ENCODE data around the gene ACAT2. TPM values are rescaled to one million over a fixed set of nuclear protein-coding genes. Genes with fewer than 3 reads are reported as not detected.
"Not testable (repeated sequence)": the region's sequence is repeated elsewhere in the genome, so short reads cannot be mapped to it uniquely, and the experiment has no call there.

Gene ACAT2
- total RNA-seq, 1 experiment from 2014 or later, result 110 TPM

DNA sequence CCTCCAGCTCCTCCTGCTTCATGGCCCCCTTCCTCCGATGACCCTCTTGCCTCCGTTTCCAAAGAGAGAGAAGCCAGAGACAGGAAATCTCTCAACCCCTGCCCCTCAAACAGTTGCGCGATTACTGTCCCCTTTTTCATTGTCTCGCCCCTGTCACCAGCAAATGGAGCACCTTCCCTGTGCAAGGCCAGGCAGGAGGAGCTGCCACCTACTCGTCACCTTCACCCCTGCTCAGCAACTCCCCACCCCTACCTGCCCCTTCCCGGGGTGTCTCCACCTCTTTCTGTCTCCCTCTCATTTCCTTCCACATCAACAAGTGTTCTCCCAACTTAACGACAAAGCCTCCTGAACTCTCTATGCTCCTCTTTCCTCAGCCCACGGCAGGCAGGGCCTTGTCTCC is 51.9 kb downstream of the ACAT2 start:
- DNase-seq (ENCODE audit: low read depth), result no peak

GRCh38 chr6:159815410-159815809 is 53.6 kb downstream of the ACAT2 start:
- DNase-seq (ENCODE audit: low read depth), result no peak

- not testable (repeated sequence) for DNase-seq (ENCODE audit: low read depth)
Observed at GRCh38 chr6:159816775-159817174, 54.9 kb downstream of the ACAT2 start.

DNA sequence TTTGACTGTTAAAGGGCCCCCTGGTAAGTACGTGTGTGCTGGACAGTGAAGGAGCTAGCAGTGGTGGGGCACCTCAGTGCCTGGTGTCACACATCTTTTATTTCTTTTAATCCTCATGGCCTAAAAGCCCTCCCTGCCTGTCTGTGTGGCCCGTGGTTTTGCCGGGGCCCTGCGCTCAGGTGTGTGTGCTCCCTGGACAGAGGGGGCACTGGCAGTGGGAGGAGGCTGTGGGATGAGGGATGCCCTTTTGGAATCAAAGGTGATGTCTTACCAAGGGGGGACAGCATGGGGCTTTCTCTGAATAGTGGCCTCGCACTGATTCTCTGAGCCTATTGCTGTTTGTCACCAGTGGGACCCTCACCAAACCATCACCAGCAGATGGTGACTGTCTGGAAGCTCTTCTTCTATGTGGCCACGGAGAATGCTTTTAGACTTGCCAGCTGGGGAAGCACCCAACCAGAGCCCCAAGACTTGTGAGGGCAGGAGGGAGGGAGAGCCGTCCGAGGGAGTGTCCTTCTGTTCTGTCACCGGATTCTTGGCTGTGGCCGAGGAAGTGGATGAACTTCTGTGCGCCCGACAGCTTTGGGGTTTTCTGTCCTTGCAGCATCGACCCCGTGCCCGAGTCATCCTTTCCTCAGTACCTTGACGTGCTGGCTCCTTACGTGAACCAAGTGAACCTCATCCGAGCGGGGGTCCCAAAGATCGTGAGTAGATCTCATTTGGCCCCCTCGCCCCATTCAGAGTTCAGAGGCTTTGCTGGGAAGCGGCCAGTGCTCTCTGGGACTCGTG is 56.3 kb downstream of the ACAT2 start:
- DNase-seq (ENCODE audit: low read depth), result no peak

DNA sequence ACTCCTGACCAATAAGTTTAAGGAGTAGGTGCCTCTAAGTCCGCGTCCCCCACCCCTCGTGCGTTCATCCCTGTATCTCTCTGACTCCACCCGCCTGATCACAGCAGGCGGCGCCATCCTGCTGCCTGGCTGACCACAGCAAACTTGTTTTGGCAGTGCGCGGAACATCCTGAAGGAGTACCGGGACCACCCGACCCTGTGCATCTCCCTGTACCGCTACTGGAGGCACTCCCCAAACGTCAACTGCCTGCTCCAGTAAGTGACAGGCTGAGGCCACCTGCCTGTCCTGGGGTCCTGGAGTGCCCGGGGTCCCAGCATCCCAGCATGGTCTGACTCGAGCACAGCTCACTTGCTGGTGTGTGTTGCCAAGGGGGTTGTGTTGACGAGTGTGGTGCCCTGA is 57.3 kb downstream of the ACAT2 start:
- DNase-seq (ENCODE audit: low read depth), result no peak

DNA sequence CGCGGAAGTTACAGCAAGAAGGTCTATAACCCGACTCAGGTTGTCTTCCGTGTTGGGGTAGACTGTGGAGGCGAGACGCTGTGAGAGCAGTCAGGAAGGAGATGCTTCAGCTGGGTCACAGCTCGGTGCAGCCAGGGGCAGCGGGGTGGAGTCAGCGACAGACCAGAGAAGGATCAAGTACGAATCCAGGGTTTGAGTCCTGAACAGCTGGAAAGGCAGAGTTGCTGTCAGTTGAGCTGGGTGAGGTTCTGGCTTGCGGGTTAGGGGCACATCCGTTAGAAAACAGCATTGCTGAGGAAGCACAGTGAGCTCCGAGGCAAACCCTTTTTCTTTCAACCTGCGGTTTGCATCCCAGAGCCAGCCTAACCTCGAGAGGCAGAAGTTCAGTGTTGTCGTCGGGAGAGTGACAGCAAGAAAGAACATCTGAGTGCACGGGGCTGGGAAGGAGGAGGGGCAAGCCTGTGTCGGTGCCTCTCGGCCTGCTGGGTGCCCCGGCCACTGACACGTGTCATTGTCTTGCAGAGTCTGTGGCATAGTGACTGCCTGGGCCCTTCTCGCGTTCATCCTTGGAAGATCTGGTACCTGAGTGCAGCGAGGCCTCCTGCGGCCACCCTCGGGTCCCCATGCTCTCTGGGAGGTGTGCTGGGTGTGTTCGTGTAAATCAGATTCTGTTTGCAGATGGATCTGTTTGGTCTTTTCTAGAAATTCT is 58.2 kb downstream of the ACAT2 start:
- no peak for DNase-seq (ENCODE audit: low read depth)

DNA sequence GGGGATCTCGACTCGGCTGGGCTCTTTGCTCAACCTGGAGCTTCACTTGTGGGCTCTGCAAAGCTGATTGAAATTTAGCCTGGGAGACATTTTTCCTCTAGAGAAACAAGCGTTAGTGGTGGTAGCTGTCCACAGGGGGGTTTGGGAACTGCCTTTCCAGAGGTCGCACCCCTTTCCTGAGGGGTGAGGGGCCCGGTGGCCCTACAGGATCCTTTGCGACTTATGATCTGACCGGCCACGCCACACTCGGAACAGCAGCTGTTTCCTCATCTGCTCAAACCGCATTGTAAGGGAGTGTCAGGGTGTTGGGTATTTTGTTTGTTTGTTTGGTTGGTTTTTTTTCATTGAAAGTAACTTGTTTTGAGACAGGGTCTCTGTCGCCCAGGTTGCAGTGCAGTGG is 59.3 kb downstream of the ACAT2 start:
- DNase-seq (ENCODE audit: low read depth), result no peak

DNA sequence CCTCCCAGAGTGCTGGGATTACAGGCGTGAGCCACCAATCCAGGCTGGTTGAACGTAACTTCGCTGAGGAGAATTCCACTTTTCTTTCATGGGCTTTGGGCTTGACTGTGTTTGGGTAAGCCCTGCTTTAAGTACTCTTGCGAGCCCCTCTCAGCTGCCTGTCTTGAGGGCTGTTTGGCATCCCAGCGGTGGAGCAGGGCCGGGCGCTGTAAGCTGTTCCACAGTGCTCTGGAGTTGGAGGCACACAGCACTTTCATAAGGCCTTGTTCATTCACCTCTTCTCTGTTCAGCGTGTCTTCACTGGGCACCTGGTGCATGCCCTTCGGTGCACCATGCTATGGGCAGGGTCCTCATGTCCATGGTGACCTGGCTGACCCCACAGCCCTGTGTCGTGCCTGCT is 59.9 kb downstream of the ACAT2 start:
- no peak for DNase-seq (ENCODE audit: low read depth)

DNA sequence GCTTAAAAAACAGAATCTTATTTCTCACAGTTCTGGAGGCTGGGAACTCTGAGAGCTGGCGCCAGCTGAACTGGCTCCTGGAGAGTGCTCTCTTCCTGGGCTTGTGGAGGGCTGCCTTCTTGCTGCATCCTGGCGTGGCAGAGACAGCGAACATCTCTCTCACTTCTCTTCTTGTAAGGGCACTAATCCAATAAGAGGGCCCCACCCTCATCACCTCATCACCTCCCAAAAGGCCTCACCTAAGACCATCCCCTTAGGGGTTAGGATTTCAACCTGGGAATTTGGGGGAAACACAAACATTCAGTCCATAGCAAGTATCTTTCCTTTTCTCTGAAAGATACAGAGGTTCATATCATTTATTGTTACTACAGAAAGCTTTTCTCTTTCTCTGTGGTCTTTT is 62.1 kb downstream of the ACAT2 start:
- no peak for DNase-seq (ENCODE audit: low read depth)

DNA sequence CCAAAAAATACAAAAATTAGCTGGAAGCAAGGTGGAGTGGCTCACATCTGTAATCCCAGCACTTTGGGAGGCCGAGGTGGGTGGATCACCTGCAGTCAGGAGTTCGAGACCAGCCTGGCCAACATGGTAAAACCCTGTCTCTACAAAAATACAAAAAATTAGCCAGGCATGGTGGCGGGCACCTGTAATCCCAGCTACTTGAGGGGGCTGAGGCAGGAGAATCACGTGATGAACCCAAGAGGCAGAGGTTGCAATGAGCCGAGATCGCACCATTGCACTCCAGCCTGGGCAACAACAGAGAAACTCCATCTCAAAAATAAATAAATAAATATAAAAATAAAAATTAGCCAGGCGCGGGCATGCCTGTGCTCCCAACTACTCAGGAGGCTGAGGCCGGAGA is 62.8 kb downstream of the ACAT2 start:
- DNase-seq (ENCODE audit: low read depth), result not testable (repeated sequence)

DNA sequence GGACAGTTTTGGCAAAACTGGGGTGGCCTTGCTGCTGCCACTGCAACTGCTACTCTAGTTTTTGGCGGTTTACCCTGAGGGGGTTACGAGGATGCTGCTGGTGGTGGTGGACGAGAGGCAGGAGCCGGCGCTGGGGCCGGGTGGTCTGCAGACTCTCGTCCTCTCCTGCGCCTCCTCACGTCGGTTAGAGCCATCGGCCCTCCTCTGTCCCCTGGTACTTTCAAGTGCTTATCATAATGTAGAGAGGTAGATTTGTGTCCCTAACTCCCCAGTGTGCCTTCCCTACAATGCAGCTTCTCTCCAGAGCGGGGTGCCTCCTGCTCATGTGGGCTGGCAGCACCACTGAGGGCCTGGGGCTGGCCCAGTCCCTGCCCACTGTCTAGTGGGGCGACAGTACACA is 64.2 kb downstream of the ACAT2 start:
- no peak for DNase-seq (ENCODE audit: low read depth)

DNA sequence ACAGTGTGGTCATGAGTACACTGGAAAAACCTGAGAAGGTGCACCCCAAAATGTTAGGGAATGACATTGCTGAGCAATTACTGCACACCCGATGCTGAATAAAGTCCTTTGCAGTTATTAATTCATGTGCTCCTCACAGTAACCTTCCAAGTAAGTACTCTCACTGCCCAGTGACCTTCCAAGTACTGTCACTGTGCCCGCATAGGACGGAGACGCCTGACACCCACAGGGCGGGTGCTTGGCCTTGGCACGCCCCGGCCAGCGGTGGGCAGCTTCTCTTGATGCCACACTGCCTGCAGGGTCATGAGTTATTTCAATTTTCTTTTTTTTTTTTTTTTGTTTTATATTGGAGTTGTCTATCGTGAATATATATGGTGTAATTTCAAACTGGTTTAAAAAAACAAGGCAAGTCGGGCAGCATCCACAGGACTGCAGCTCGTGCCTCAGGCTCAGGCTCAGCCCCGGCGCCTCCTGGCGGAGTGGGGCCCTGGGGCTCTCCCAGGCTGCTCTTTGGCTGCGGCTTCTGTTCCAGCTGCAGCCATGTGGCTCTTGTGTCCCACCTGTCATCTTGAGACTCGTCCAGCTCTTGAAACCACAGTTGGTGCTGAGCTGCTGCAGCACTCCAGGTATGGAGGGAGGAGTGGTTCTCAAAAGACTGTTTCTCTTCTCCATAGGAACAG is 65.3 kb downstream of the ACAT2 start:
- no peak for DNase-seq (ENCODE audit: low read depth)

DNA sequence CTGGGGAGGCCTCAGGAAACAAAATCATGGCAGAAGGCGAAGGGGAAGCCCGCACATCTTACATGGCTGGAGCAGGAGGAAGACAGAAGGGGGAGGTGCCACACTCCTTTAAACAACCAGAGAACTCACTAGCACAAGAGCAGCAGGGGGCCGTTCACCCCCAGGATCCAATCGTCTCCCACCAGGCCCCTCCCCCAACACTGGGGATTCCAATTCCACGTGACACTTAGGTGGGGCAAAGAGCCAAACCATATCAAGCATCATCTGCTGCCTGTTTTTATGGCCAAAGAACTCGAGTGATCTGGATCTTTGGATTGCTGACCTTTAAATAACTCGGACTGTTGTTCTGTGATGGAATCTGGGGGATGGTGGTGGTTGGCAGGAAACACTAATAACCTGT is 66.2 kb downstream of the ACAT2 start:
- DNase-seq (ENCODE audit: low read depth), result no peak

Other genes starting within 250 kb of the ACAT2 start
- 244 and 253 TPM in 2 replicates for gene SOD2, start 68.8 kb upstream of the ACAT2 start, total RNA-seq (2014; rRNA removed; shearing (Covaris generic))
- 153 and 169 TPM in 2 replicates for gene WTAP, start 34.5 kb upstream of the ACAT2 start, total RNA-seq (2014; rRNA removed; shearing (Covaris generic))
- gene TCP1, start 27.6 kb downstream of the ACAT2 start, total RNA-seq (2014; rRNA removed; shearing (Covaris generic)), result 741 and 813 TPM in 2 replicates
- gene MRPL18, start 28.4 kb downstream of the ACAT2 start, total RNA-seq (2014; rRNA removed; shearing (Covaris generic)), result 223 and 254 TPM in 2 replicates
- gene PNLDC1, start 38.2 kb downstream of the ACAT2 start, total RNA-seq (2014; rRNA removed; shearing (Covaris generic)), result 0.06 TPM in 1 of 2 replicates, not detected in the other
- not detected in 2 replicates for gene MAS1, start 128.9 kb downstream of the ACAT2 start, total RNA-seq (2014; rRNA removed; shearing (Covaris generic))
- 26.2 and 41.1 TPM in 2 replicates for gene IGF2R, start 207.0 kb downstream of the ACAT2 start, total RNA-seq (2014; rRNA removed; shearing (Covaris generic))

All from Daoy (cell line).